ENCODE data around the gene PTBP3.
A peak's percentile ranks its signal among the peaks of the same experiment; 100 is the strongest.
"Not testable (repeated sequence)": the region's sequence is repeated elsewhere in the genome, so short reads cannot be mapped to it uniquely, and the experiment has no call there.

PTBP3 gene

GRCh38 chr9:112332977-112333638 is at the start of gene PTBP3:
Gene PTBP3 (minus strand): TSS chr9:112333619. CDS start chr9:112297865, 35,754 bp downstream.
- DNase-seq = peak; percentile 86
- in situ Hi-C loops (cut with MboI; ENCODE audit: low pct_unique_long_range_greater_than_20kb, low sequenced_read_pairs) = no loop called here

GRCh38 chr9:112382501-112383364 is 49.3 kb upstream of the PTBP3 start:
- in situ Hi-C loops (cut with MboI; ENCODE audit: low pct_unique_long_range_greater_than_20kb, low sequenced_read_pairs) = no loop called here
- DNase-seq = no peak

- in situ Hi-C loops (cut with MboI; ENCODE audit: low pct_unique_long_range_greater_than_20kb, low sequenced_read_pairs) = no loop called here
- DNase-seq = peak; percentile 8
Measured at GRCh38 chr9:112382066-112382465, 48.6 kb upstream of the PTBP3 start.

- in situ Hi-C loops (cut with MboI; ENCODE audit: low pct_unique_long_range_greater_than_20kb, low sequenced_read_pairs) = no loop called here
- DNase-seq = peak; percentile 60
Measured at GRCh38 chr9:112380825-112381221, 47.4 kb upstream of the PTBP3 start.

GRCh38 chr9:112380102-112380824 is 46.8 kb upstream of the PTBP3 start, which contains the start of gene HSDL2:
Gene HSDL2 (plus strand): TSS chr9:112380108. CDS start chr9:112380164, 56 bp downstream.
- in situ Hi-C loops (cut with MboI; ENCODE audit: low pct_unique_long_range_greater_than_20kb, low sequenced_read_pairs) = no loop called here
- DNase-seq = no peak

- DNase-seq = peak; percentile 99
- in situ Hi-C loops (cut with MboI; ENCODE audit: low pct_unique_long_range_greater_than_20kb, low sequenced_read_pairs) = no loop called here
Measured at GRCh38 chr9:112379177-112380101, 46.0 kb upstream of the PTBP3 start.

- peak; percentile 45 for DNase-seq
- in situ Hi-C loops (cut with MboI; ENCODE audit: low pct_unique_long_range_greater_than_20kb, low sequenced_read_pairs) = no loop called here
Measured at GRCh38 chr9:112378328-112379176, 45.1 kb upstream of the PTBP3 start.

- DNase-seq = peak; percentile 12
- in situ Hi-C loops (cut with MboI; ENCODE audit: low pct_unique_long_range_greater_than_20kb, low sequenced_read_pairs) = no loop called here
Measured at GRCh38 chr9:112377684-112378327, 44.4 kb upstream of the PTBP3 start.

- in situ Hi-C loops (cut with MboI; ENCODE audit: low pct_unique_long_range_greater_than_20kb, low sequenced_read_pairs) = no loop called here
- peak; percentile 36 for DNase-seq
Measured at GRCh38 chr9:112377087-112377486, 43.7 kb upstream of the PTBP3 start.

- in situ Hi-C loops (cut with MboI; ENCODE audit: low pct_unique_long_range_greater_than_20kb, low sequenced_read_pairs) = no loop called here
- DNase-seq = no peak
Measured at GRCh38 chr9:112375361-112375760, 41.9 kb upstream of the PTBP3 start.

GRCh38 chr9:112374232-112374631 is 40.8 kb upstream of the PTBP3 start:
- in situ Hi-C loops (cut with MboI; ENCODE audit: low pct_unique_long_range_greater_than_20kb, low sequenced_read_pairs) = loop anchor here (25.0 kb wide), 2 partner anchors 287 to 587 kb away; partner anchors contain the start of gene SHOC1
- not testable (repeated sequence) for DNase-seq

- not testable (repeated sequence) for DNase-seq
- in situ Hi-C loops (cut with MboI; ENCODE audit: low pct_unique_long_range_greater_than_20kb, low sequenced_read_pairs) = loop anchor here (25.0 kb wide), 2 partner anchors 286 to 586 kb away; partner anchors contain the start of gene SHOC1
Measured at GRCh38 chr9:112373666-112374065, 40.2 kb upstream of the PTBP3 start.

- DNase-seq = no peak
- in situ Hi-C loops (cut with MboI; ENCODE audit: low pct_unique_long_range_greater_than_20kb, low sequenced_read_pairs) = loop anchor here (25.0 kb wide), 2 partner anchors 284 to 584 kb away; partner anchors contain the start of gene SHOC1
Measured at GRCh38 chr9:112371060-112371459, 37.6 kb upstream of the PTBP3 start.

GRCh38 chr9:112369817-112370216 is 36.4 kb upstream of the PTBP3 start:
- in situ Hi-C loops (cut with MboI; ENCODE audit: low pct_unique_long_range_greater_than_20kb, low sequenced_read_pairs) = loop anchor here (25.0 kb wide), 2 partner anchors 283 to 583 kb away; partner anchors contain the start of gene SHOC1
- no peak for DNase-seq

GRCh38 chr9:112367465-112367864 is 34.0 kb upstream of the PTBP3 start:
- in situ Hi-C loops (cut with MboI; ENCODE audit: low pct_unique_long_range_greater_than_20kb, low sequenced_read_pairs) = loop anchor here (25.0 kb wide), 2 partner anchors 280 to 580 kb away; partner anchors contain the start of gene SHOC1
- DNase-seq = no peak

- in situ Hi-C loops (cut with MboI; ENCODE audit: low pct_unique_long_range_greater_than_20kb, low sequenced_read_pairs) = loop anchor here (25.0 kb wide), 2 partner anchors 279 to 579 kb away; partner anchors contain the start of gene SHOC1
Measured at GRCh38 chr9:112366591-112366990, 33.2 kb upstream of the PTBP3 start.

GRCh38 chr9:112365257-112365656 is 31.8 kb upstream of the PTBP3 start:
- not testable (repeated sequence) for DNase-seq
- in situ Hi-C loops (cut with MboI; ENCODE audit: low pct_unique_long_range_greater_than_20kb, low sequenced_read_pairs) = loop anchor here (25.0 kb wide), 2 partner anchors 278 to 578 kb away; partner anchors contain the start of gene SHOC1

More at GRCh38 chr9:112366591-112366990, 33.2 kb upstream of the PTBP3 start:
- DNase-seq = peak; percentile 14

Measured in KBM-7 (cell line).